Heart right ventricle (tissue), 16 donors: ENCODE results near the gene PRKN. TPM values are rescaled to one million over a fixed set of nuclear protein-coding genes. Genes with fewer than 3 reads are reported as not detected.

ENCODE experiments used
- ATAC-seq, 8 donors: fragments of 200-7000 bp; cut with Tn5 transposase; one replicate each; pipeline ENCODE4 v1.9.1; 2020; ENCODE audit warnings: mild to moderate bottlenecking in 8 of 8, moderate library complexity in 8 of 8, moderate number of reproducible peaks in 1 of 8
- DNase-seq, 2 donors: peaks; one replicate each; pipeline ENCODE4 v3.0.0-alpha.2; 2020
- H3K27ac ChIP-seq, 10 donors: fragments of 200-600 bp; sonication (generic) in 2 of 10; one replicate each; pipeline versions ENCODE4 v1.5.0 to v1.8.0; 2020 to 2022; ENCODE audit warnings: mild to moderate bottlenecking in 3 of 10
- H3K27me3 ChIP-seq, 7 donors: fragments of 200-600 bp; one replicate each; pipeline ENCODE4 v1.8.0; 2021 to 2022; ENCODE audit warnings: mild to moderate bottlenecking in 2 of 7
- H3K36me3 ChIP-seq, 9 donors: fragments of 200-600 bp; sonication (generic) in 1 of 9; one replicate each; pipeline versions ENCODE4 v1.5.0 to v1.8.0; 2020 to 2022; ENCODE audit warnings: mild to moderate bottlenecking in 2 of 9
- H3K4me1 ChIP-seq, 9 donors: fragments of 200-600 bp; sonication (generic) in 1 of 9; one replicate each; pipeline versions ENCODE4 v1.5.0 to v1.8.0; 2020 to 2022; ENCODE audit warnings: mild to moderate bottlenecking in 4 of 9
- H3K4me3 ChIP-seq, 10 donors: fragments of 200-600 bp; sonication (generic) in 2 of 10; one replicate each; pipeline versions ENCODE4 v1.5.0 to v1.8.0; 2020 to 2022; ENCODE audit warnings: mild to moderate bottlenecking in 7 of 10, moderate library complexity in 2 of 10
- H3K9me3 ChIP-seq, 11 donors: fragments of 200-600 bp in 10 of 11; sonication (generic) in 2 of 11; one replicate each; pipeline versions ENCODE4 v1.5.0 to v1.8.0; 2013 to 2022; ENCODE audit warnings: mild to moderate bottlenecking in 2 of 11, control low read depth in 1 of 11, moderate library complexity in 1 of 11
- CTCF ChIP-seq, 9 donors: fragments of 200-600 bp; sonication (generic) in 2 of 9; IDR thresholded peaks; one replicate each; pipeline versions ENCODE4 v1.5.0 to v1.8.0; 2021 to 2022; ENCODE audit warnings: antibody characterized with exemption in 9 of 9, mild to moderate bottlenecking in 5 of 9, moderate library complexity in 1 of 9
- WGBS, 2 donors: extraction: QIAGEN DNeasy Blood & Tissue Kit; methylation state at CpG; one replicate each; pipeline ENCODE4 v1.1.7; 2013; ENCODE audit warnings: inconsistent platforms in 1 of 2; 5-methylcytosine and 5-hydroxymethylcytosine counted together
- intact Hi-C, 10 donors: fragments of 100-400 bp; cut with DNase I; formaldehyde crosslinking; loops; one replicate each; pipeline versions ENCODE4 v1.11.1 to v1.14.2; 2022
- polyA plus RNA-seq, 2 donors: library from polyadenylated mRNA; stranded (reverse); fragments of 200-250 nt; gene quantifications; one replicate each; pipeline ENCODE4 v1.2.3, GENCODE V29; 2013
- total RNA-seq, 10 donors: library from RNA; stranded (reverse); fragmentation: NEBNext Ultra II Directional in 3 of 10; extraction: Animal tissue kit (Norgen Biotek cat#: 25700) in 3 of 10; gene quantifications; one replicate each; pipeline versions ENCODE4 v1.2.1 to v1.2.4, GENCODE V29; 2021 to 2023
- donor health status: Arrhythmogenic right ventricular cardiomyopathy.
- donor health status: ischemic (EF 13 %, LVEDD 7.1; RV severe dilation, severe dysfunction).
- donor health status: healthy with polysubstance abuse.
- donor health status: DM: no; HTN: yes; CAD: no.
- donor health status: DM: no; HTN: no; CAD: no.
- donor health status: ischemic (EF 25% LVEDD 6.9; RV normal size, moderate dysfunction).
- donor health status: ischemic (EF 25% LVEDD 5.7; RV mildly dilated, moderate dysfunction).
- donor health status: healthy.
- donor health status: DM: yes; HTN: yes; CAD: no.
- donor health status: Ischemic cardiomyopathy.
- donor health status: ischemic (EF 35%, LVEDD 5.7; RV mildly dilated, moderate dysfunction).
- donor health status: nonischemic (EF 11% LVEDD 7.7; RV severe dilation, severe dysfunction).
- donor health status: DM: yes; HTN: yes; CAD: no.
- donor health status: PGD.
- donor health status: ischemic (EF 29% LVEDD 5.4; RV normal size, mild dysfunction).
- donor health status: nonischemic (EF 23%, LVEDD 6.1; RV moderate dilation, normal function).

PRKN gene
- total and polyA plus RNA-seq, 12 donors, result 2.3 to 27.7 (median 26.3) TPM

DNA sequence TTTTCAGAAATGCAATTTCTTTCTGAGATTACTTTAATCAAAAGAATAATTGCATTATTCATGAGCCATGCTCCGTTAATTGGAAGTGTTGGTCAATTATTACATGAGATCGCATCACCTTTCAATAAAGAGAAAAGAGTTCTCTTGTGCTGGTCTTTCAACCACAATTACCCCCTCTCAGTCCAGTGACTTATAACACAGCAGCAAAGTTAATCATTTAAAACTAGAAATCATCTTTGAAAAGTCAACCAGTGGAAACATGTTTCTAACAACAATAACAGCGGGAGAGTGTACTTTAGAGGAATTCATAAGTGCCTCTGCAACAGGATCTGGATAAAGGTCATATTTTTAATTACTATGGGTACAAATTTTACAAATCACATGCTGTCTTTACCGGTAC, 1069.4 kb downstream of the PRKN start:
- Histone ChIP-seq H3K36me3 (no peaks in the 10 kb centered on the region), H3K4me3 (no peak overlapping the region), H3K27me3 (no peaks in the 10 kb centered on the region), H3K27ac (no peak overlapping the region), H3K9me3 (peaks cover 0 to 6% (median 0%) of the 10 kb centered on the region in 11 donors), H3K4me1 (no peaks in the 10 kb centered on the region)
- ATAC-seq, result no peak
- intact Hi-C loops, result no loop called here
- no peak for TF ChIP-seq CTCF (IDR thresholded peaks at IDR 0.05)
- DNase-seq, result no peak
- 85 to 94% methylated on average over 4 of the region's 4 CpGs for WGBS, 2 donors

DNA sequence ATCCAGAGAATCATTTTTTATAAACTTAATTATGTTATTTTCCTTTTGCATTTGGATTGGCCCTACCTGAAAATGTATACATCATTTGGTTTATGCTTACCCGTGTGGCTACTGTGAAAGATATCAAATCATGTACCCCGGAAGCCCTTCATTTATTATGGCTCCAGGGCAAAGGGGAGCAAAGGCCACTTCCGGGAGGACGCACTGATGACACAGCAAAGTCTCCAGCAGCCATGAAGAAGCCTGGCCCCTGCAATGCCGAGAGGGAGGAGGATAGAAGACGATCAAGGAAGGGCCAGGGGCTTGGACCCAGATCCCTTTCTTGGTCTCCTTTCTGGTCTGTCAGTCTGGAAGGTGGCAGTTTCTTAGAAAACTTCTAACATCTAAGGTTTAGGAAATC, 1073.4 kb downstream of the PRKN start:
- H3K27me3 ChIP-seq, result no peaks in the 10 kb centered on the region
- no peaks in the 10 kb centered on the region for H3K36me3 ChIP-seq
- ATAC-seq (no peak), DNase-seq (no peak)
- intact Hi-C loops, result no loop called here
- H3K9me3 ChIP-seq, result peaks cover 0 to 16% (median 2%) of the 10 kb centered on the region in 11 donors
- 87 to 92% methylated on average over 6 of the region's 6 CpGs for WGBS, 2 donors
- TF ChIP-seq CTCF (IDR thresholded peaks at IDR 0.05), result no peak
- H3K4me3 ChIP-seq, result no peak overlapping the region
- H3K4me1 ChIP-seq, result no peaks in the 10 kb centered on the region
- no peak overlapping the region for H3K27ac ChIP-seq

DNA sequence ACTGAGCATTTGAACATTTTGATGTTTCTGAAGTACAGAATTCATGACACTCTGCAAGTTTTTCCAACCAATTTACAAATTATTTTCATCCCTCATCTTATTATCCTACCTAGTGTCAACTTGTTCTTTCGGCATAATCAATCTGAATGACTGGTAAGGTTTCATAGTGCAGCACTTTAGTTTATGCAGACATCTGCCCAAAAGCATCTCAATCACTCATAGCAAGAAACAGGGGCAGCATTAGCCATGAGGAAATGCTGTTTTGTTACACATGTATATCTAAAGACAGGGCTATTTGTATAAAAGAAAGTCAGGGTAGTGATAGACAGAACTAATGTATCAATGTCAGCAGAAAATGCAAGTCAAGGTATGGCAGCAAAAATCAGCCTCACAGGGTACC, 1075.6 kb downstream of the PRKN start:
- no peak for ATAC-seq
- DNase-seq, result no peak
- H3K4me3 ChIP-seq, result no peak overlapping the region
- no peaks in the 10 kb centered on the region for H3K27me3 ChIP-seq
- H3K27ac ChIP-seq, result no peak overlapping the region
- intact Hi-C loops, result no loop called here
- H3K9me3 ChIP-seq, result peaks cover 0 to 16% (median 2%) of the 10 kb centered on the region in 11 donors
- WGBS, 2 donors, result 95 to 97% methylated on average over 1 of the region's 1 CpG
- no peak for TF ChIP-seq CTCF (IDR thresholded peaks at IDR 0.05)
- no peaks in the 10 kb centered on the region for H3K36me3 ChIP-seq
- H3K4me1 ChIP-seq, result no peaks in the 10 kb centered on the region

GRCh38 chr6:161649841-161650240, 1077.7 kb downstream of the PRKN start:
- H3K27ac ChIP-seq, result no peak overlapping the region
- peaks cover 0 to 16% (median 2%) of the 10 kb centered on the region in 11 donors for H3K9me3 ChIP-seq
- intact Hi-C loops, result no loop called here
- no peak overlapping the region for H3K4me3 ChIP-seq
- no peaks in the 10 kb centered on the region for H3K36me3 ChIP-seq
- no peak for TF ChIP-seq CTCF (IDR thresholded peaks at IDR 0.05)
- ATAC-seq (no peak), DNase-seq (no peak)
- no peaks in the 10 kb centered on the region for H3K27me3 ChIP-seq
- no peaks in the 10 kb centered on the region for H3K4me1 ChIP-seq
- 66 to 76% methylated on average over 4 of the region's 4 CpGs for WGBS, 2 donors
